ENCODE data around the gene QRFP. TPM values are rescaled to one million over a fixed set of nuclear protein-coding genes. Genes with fewer than 3 reads are reported as not detected.

Gene QRFP
- total RNA-seq, 1 donor from 2014 or later: not detected

DNA sequence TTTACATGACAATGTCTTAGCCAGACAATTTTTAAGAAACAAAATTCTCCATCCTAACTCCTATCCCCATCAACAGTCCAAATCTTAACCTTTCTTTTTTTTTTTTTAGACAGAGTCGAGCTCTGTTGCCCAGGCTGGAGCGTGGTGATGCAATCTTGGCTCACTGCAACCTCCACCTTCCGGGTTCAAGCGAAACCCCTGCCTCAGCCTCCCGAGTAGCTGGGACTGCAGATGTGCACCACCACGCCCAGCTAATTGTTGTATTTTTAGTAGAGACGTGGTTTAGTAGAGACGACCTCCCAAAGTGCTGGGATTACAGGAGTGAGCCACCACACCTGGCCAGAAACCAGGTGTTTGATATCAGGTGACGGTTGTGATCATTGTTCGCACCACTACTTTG is 51.4 kb downstream of the QRFP start:
- no peak for DNase-seq

DNA sequence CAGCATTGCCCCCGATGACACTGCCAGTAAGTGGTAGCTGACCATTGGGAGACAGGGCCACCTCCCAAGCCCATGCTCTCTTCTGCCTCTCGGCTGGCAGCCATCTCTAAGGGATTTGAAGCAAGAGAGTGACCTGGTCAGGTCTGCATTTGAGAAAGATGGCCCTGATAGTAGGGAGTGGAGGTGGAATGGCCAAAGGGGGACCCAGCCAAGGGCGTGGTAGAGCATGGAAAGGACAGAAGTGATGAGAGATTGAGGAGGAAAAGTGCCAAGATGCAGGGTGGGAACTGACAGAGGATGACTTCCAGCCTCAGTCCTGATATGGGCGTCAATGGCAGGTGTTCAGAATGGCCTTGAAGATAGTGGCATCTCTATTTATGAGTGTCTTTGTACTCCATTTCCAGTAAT is 52.6 kb downstream of the QRFP start:
- peak overlapping the region; percentile 96 for H3K27ac ChIP-seq (replicated peaks)
- H3K4me1 ChIP-seq: peaks cover 100% of the 10 kb centered on the region
- no peaks in the 10 kb centered on the region for H3K9me3 ChIP-seq (replicated peaks)
- H3K27me3 ChIP-seq (ENCODE audit: low read depth): no peaks in the 10 kb centered on the region
- peak; percentile 36 for DNase-seq
- no peaks in the 10 kb centered on the region for H3K36me3 ChIP-seq
- intact Hi-C loops (cut with micrococcal nuclease): no loop called here
- TF ChIP-seq, protein P1, sequence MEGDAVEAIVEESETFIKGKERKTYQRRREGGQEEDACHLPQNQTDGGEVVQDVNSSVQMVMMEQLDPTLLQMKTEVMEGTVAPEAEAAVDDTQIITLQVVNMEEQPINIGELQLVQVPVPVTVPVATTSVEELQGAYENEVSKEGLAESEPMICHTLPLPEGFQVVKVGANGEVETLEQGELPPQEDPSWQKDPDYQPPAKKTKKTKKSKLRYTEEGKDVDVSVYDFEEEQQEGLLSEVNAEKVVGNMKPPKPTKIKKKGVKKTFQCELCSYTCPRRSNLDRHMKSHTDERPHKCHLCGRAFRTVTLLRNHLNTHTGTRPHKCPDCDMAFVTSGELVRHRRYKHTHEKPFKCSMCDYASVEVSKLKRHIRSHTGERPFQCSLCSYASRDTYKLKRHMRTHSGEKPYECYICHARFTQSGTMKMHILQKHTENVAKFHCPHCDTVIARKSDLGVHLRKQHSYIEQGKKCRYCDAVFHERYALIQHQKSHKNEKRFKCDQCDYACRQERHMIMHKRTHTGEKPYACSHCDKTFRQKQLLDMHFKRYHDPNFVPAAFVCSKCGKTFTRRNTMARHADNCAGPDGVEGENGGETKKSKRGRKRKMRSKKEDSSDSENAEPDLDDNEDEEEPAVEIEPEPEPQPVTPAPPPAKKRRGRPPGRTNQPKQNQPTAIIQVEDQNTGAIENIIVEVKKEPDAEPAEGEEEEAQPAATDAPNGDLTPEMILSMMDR (IDR thresholded peaks at IDR 0.05; ENCODE audit: borderline replicate concordance): no peak
- H3K4me3 ChIP-seq: no peak overlapping the region

More for the DNA sequence above, 51.4 kb downstream of the QRFP start:
- peak overlapping the region; percentile 96 for H3K27ac ChIP-seq (replicated peaks)
- intact Hi-C loops (cut with micrococcal nuclease): no loop called here
- no peaks in the 10 kb centered on the region for H3K36me3 ChIP-seq
- peaks cover 99% of the 10 kb centered on the region for H3K4me1 ChIP-seq
- no peaks in the 10 kb centered on the region for H3K9me3 ChIP-seq (replicated peaks)
- H3K4me3 ChIP-seq: peak overlapping the region; percentile 47
- no peaks in the 10 kb centered on the region for H3K27me3 ChIP-seq (ENCODE audit: low read depth)
- TF ChIP-seq, protein P1 (IDR thresholded peaks at IDR 0.05; ENCODE audit: borderline replicate concordance): no peak

DNA sequence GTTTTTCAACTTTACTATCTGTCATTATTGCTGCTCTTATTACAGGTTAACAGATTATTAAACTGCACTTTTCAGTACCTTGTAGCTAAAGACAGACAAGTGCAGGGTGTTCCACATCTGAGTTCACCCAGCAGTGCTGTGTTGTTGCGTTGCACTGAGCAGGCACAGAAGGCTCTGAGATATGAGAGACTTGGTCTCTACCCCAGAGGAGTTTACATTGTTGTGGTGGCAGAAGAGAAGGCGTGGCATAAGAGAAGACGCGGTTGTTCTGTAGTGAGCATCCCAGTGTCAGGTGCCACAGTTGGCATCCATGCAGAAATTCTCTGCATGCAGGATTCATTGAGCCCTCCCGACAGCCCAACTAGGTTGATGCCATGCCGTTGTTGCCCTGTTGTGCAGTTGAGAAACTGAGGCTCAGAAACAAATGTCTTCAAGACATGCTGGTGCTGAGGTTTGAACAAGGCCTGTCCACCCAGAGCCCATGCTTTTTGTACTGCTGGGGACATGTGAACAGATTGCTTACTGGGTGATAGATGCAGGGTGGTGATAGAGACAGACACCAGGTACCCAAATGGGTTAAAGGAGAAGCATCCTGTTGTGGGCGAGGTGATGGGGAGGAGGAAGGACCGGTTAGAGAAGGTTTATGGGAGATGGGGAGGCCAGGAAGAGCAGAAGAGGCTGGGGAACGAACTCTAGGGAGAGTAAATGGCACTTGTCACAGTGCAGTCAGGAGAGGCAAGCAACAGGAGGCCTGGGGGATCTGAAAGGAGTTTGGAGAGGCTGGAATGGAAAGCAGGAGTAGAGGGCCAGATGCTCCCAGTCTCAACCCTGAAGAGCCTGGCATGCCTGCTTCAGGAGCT is 53.3 kb downstream of the QRFP start:
- Histone ChIP-seq H3K27me3 (ENCODE audit: low read depth) (no peaks in the 10 kb centered on the region), H3K9me3 (replicated peaks) (no peaks in the 10 kb centered on the region), H3K4me1 (peaks cover 100% of the 10 kb centered on the region), H3K4me3 (no peak overlapping the region), H3K36me3 (no peaks in the 10 kb centered on the region), H3K27ac (replicated peaks) (peak overlapping the region; percentile 96)
- DNase-seq: no peak
- TF ChIP-seq, protein P1 (IDR thresholded peaks at IDR 0.05; ENCODE audit: borderline replicate concordance): no peak
- intact Hi-C loops (cut with micrococcal nuclease): no loop called here

Other genes with a start within 250 kb of the QRFP start
- not detected for gene PRDM12, start 232.2 kb downstream of the QRFP start, total RNA-seq
- 12.0 TPM for gene EXOSC2, start 203.0 kb downstream of the QRFP start, total RNA-seq
- 30.7 TPM for gene ABL1, start 61.6 kb downstream of the QRFP start, total RNA-seq
- gene FIBCD1, start 42.4 kb upstream of the QRFP start, total RNA-seq: 0.58 TPM
- gene LAMC3, start 112.4 kb upstream of the QRFP start, total RNA-seq: 0.66 TPM
- 16.5 TPM for gene AIF1L, start 199.7 kb upstream of the QRFP start, total RNA-seq
- 24.7 TPM for gene NUP214, start 228.8 kb upstream of the QRFP start, total RNA-seq